H9 (cell line): ENCODE data around the gene SOX14. TPM values are rescaled to one million over a fixed set of nuclear protein-coding genes. Genes with fewer than 3 reads are reported as not detected.

Experiments
- DNase-seq: peaks from one replicate; pipeline ENCODE4 v3.0.0-alpha.2; 2017
- H2AFZ ChIP-seq: one replicate; pipeline ENCODE4 v1.6.1; 2013; ENCODE audit warnings: mild to moderate bottlenecking, low read length, control low read depth, moderate library complexity
- H2AK5ac ChIP-seq: 2 replicates; pipeline ENCODE4 v1.6.1; 2013; ENCODE audit warnings: low read length, control low read depth, mixed read lengths; ENCODE audit not compliant: insufficient read length
- H2BK120ac ChIP-seq: one replicate; pipeline ENCODE4 v1.6.1; 2013; ENCODE audit warnings: low read depth, mild to moderate bottlenecking, low read length, control low read depth, inconsistent platforms; ENCODE audit not compliant: poor library complexity, severe bottlenecking
- H2BK12ac ChIP-seq: 2 replicates; pipeline ENCODE4 v1.6.1; 2013; ENCODE audit warnings: low read length, control low read depth, mixed read lengths, low read depth; ENCODE audit not compliant: insufficient read length
- H2BK15ac ChIP-seq: 2 replicates; pipeline ENCODE4 v1.6.1; 2013; ENCODE audit warnings: low read depth, low read length, control low read depth
- H2BK20ac ChIP-seq: one replicate; pipeline ENCODE4 v1.6.1; 2013; ENCODE audit warnings: low read depth, mild to moderate bottlenecking, low read length, control low read depth, inconsistent platforms; ENCODE audit not compliant: poor library complexity, severe bottlenecking
- H2BK5ac ChIP-seq: 2 replicates; pipeline ENCODE4 v1.6.1; 2013; ENCODE audit warnings: low read length, control low read depth, mixed read lengths; ENCODE audit not compliant: insufficient read length
- H3K14ac ChIP-seq: 2 replicates; pipeline ENCODE4 v1.6.1; 2013; ENCODE audit warnings: low read length, control low read depth; ENCODE audit not compliant: insufficient read depth
- H3K18ac ChIP-seq: 2 replicates; pipeline ENCODE4 v1.6.1; 2013; ENCODE audit warnings: low read depth, mild to moderate bottlenecking, mixed read lengths, low read length, control low read depth; ENCODE audit not compliant: insufficient read length
- H3K23ac ChIP-seq: 2 replicates; pipeline ENCODE4 v1.6.1; 2013; ENCODE audit warnings: low read length, control low read depth, mixed read lengths, low read depth; ENCODE audit not compliant: insufficient read length
- H3K23me2 ChIP-seq: 2 replicates; pipeline ENCODE4 v1.6.1; 2013; ENCODE audit warnings: low read depth, mild to moderate bottlenecking, mixed read lengths, low read length, control low read depth; ENCODE audit not compliant: insufficient read length, poor library complexity, severe bottlenecking
- H3K27ac ChIP-seq: 2 replicates; pipeline ENCODE4 v1.5.1; 2013; ENCODE audit warnings: low read length, control low read depth, mixed read lengths, low read depth; ENCODE audit not compliant: insufficient read length
- H3K27me3 ChIP-seq: 2 replicates; pipeline ENCODE4 v1.6.1; 2013; ENCODE audit warnings: low read length, control low read depth, inconsistent platforms; ENCODE audit not compliant: insufficient read depth
- H3K4ac ChIP-seq: 2 replicates; pipeline ENCODE4 v1.6.1; 2013; ENCODE audit warnings: low read depth, mild to moderate bottlenecking, control low read depth, inconsistent platforms, low read length, moderate library complexity
- H3K4me1 ChIP-seq: 2 replicates; pipeline ENCODE4 v1.6.1; 2013; ENCODE audit warnings: low read length, control low read depth, inconsistent platforms; ENCODE audit not compliant: insufficient read depth
- H3K4me2 ChIP-seq: 2 replicates; pipeline ENCODE4 v1.6.1; 2013; ENCODE audit warnings: low read length, control low read depth, mixed read lengths; ENCODE audit not compliant: insufficient read length, insufficient read depth
- H3K56ac ChIP-seq: 2 replicates; pipeline ENCODE4 v1.6.1; 2013; ENCODE audit warnings: low read depth, mild to moderate bottlenecking, mixed read lengths, low read length, control low read depth; ENCODE audit not compliant: insufficient read length
- H3K79me1 ChIP-seq: 2 replicates; pipeline ENCODE4 v1.6.1; 2013; ENCODE audit warnings: low read depth, mild to moderate bottlenecking, moderate library complexity, low read length, control low read depth, inconsistent platforms; ENCODE audit not compliant: insufficient read depth, poor library complexity, severe bottlenecking
- H3K79me2 ChIP-seq: 2 replicates; pipeline ENCODE4 v1.6.1; 2013; ENCODE audit warnings: low read length, control low read depth, inconsistent platforms; ENCODE audit not compliant: insufficient read depth
- H3K9ac ChIP-seq: 2 replicates; pipeline ENCODE4 v1.6.1; 2013; ENCODE audit warnings: low read length, control low read depth, mixed read lengths; ENCODE audit not compliant: insufficient read length; ENCODE audit errors: extremely low read depth
- H3K9me3 ChIP-seq: one replicate; pipeline ENCODE4 v1.6.1; 2013; ENCODE audit warnings: low read depth, low read length, inconsistent platforms; ENCODE audit not compliant: control insufficient read depth
- H3T11ph ChIP-seq: one replicate; pipeline ENCODE4 v1.6.1; 2013; ENCODE audit warnings: mild to moderate bottlenecking, low read length, control low read depth, inconsistent platforms
- H4K20me1 ChIP-seq: one replicate; pipeline ENCODE4 v1.6.1; 2013; ENCODE audit not compliant: control insufficient read depth, insufficient read length, insufficient read depth
- H4K5ac ChIP-seq: 2 replicates; pipeline ENCODE4 v1.6.1; 2013; ENCODE audit warnings: low read depth, mild to moderate bottlenecking, mixed read lengths, low read length, control low read depth; ENCODE audit not compliant: insufficient read length
- H4K8ac ChIP-seq: replicated peaks from 2 replicates; pipeline ENCODE4 v1.6.1; 2013; ENCODE audit warnings: low read length, control low read depth, mixed read lengths, low read depth; ENCODE audit not compliant: insufficient read length
- H4K91ac ChIP-seq: 2 replicates; pipeline ENCODE4 v1.6.1; 2013; ENCODE audit warnings: low read depth, mild to moderate bottlenecking, moderate library complexity, mixed read lengths, low read length, control low read depth; ENCODE audit not compliant: insufficient read length
- H3K27ac Mint-ChIP-seq, 3 experiments: 2 replicates in 2 of 3; 3 replicates in 1 of 3; pipeline ENCODE4 v1.8.0; 2020 to 2021; ENCODE audit warnings: mixed read lengths in 3 of 3, mild to moderate bottlenecking in 1 of 3, moderate library complexity in 1 of 3
- H3K27me3 Mint-ChIP-seq: 2 replicates; pipeline ENCODE4 v1.8.0; 2021; ENCODE audit warnings: low read depth, mild to moderate bottlenecking, moderate library complexity, mixed read lengths
- H3K36me3 Mint-ChIP-seq, 3 experiments: 2 replicates in 2 of 3; 3 replicates in 1 of 3; pipeline ENCODE4 v1.8.0; 2020 to 2021; ENCODE audit warnings: low read depth in 3 of 3, mixed read lengths in 3 of 3; ENCODE audit not compliant: insufficient read depth in 1 of 3
- H3K4me1 Mint-ChIP-seq, 2 experiments: 2 replicates each; pipeline ENCODE4 v1.8.0; 2020; ENCODE audit warnings: mixed read lengths in 2 of 2
- H3K4me3 Mint-ChIP-seq, 2 experiments: 2 replicates in 1 of 2; 3 replicates in 1 of 2; pipeline ENCODE4 v1.8.0; 2020 to 2021; ENCODE audit warnings: mild to moderate bottlenecking in 2 of 2, mixed read lengths in 2 of 2, moderate library complexity in 1 of 2
- H3K9me3 Mint-ChIP-seq, 2 experiments: 2 replicates in 1 of 2; 3 replicates in 1 of 2; pipeline ENCODE4 v1.8.0; 2020; ENCODE audit warnings: mild to moderate bottlenecking in 2 of 2, mixed read lengths in 2 of 2, moderate library complexity in 1 of 2
- WGBS: extraction: QIAGEN DNeasy Blood & Tissue Kit; methylation state at CpG from one replicate; pipeline ENCODE4 v1.1.7; 2013; ENCODE audit warnings: missing lambda C conversion rate, low lambda C conversion rate, mixed read lengths; ENCODE audit not compliant: insufficient read length; ENCODE audit errors: extremely low coverage; 5-methylcytosine and 5-hydroxymethylcytosine counted together
- total RNA-seq: library from RNA; stranded (reverse); gene quantifications from 2 replicates; pipeline ENCODE4 v1.2.1, GENCODE V29; 2021
- TF ChIP-seq, protein P1 (sequence below): fragments of 200-600 bp; sonication (generic); conservative IDR thresholded peaks from 3 replicates; pipeline ENCODE4 v1.8.0; 2021; ENCODE audit warnings: antibody characterized with exemption, mild to moderate bottlenecking

SOX14 gene
- total RNA-seq, 1 experiment from 2014 or later = 0.57 TPM

- peaks cover 98% of the 10 kb centered on the region for H3K27me3 Mint-ChIP-seq
- no peak overlapping the region for H2BK20ac ChIP-seq
- H3K27me3 ChIP-seq = peaks cover 60% of the 10 kb centered on the region
- no peak overlapping the region for H3K23ac ChIP-seq
- no peak overlapping the region for H4K8ac ChIP-seq
- no peak overlapping the region for H3K9ac ChIP-seq
- H3K4ac ChIP-seq = no peak overlapping the region
- H3K14ac ChIP-seq = no peak overlapping the region
- H2BK120ac ChIP-seq = no peak overlapping the region
- H3K79me2 ChIP-seq = no peaks in the 10 kb centered on the region
- H3K4me2 ChIP-seq = peak overlapping the region; percentile 43
- no peaks in the 10 kb centered on the region; a peak in 1 of 7 replicates for H3K36me3 Mint-ChIP-seq
- H3K4me3 Mint-ChIP-seq = peak overlapping the region; percentile 10 to 72; a peak in 4 of 5 replicates
- no peak overlapping the region for H2AFZ ChIP-seq
- H3K79me1 ChIP-seq = no peaks in the 10 kb centered on the region
- H3K4me1 Mint-ChIP-seq = peaks cover 43 to 52% of the 10 kb centered on the region in 2 experiments
- H4K5ac ChIP-seq = no peak overlapping the region
- H3K27ac ChIP-seq = no peak overlapping the region
- H3K18ac ChIP-seq = no peak overlapping the region
- H3K9me3 Mint-ChIP-seq = peaks cover 0 to 3% of the 10 kb centered on the region in 2 experiments; a peak in 3 of 5 replicates
- H4K91ac ChIP-seq = no peak overlapping the region
- H3T11ph ChIP-seq = no peak overlapping the region
- peaks cover 3% of the 10 kb centered on the region for H4K20me1 ChIP-seq
- no peak overlapping the region for H3K56ac ChIP-seq
- H3K23me2 ChIP-seq = peaks cover 9% of the 10 kb centered on the region
- H3K9me3 ChIP-seq = no peaks in the 10 kb centered on the region
- TF ChIP-seq, protein P1, sequence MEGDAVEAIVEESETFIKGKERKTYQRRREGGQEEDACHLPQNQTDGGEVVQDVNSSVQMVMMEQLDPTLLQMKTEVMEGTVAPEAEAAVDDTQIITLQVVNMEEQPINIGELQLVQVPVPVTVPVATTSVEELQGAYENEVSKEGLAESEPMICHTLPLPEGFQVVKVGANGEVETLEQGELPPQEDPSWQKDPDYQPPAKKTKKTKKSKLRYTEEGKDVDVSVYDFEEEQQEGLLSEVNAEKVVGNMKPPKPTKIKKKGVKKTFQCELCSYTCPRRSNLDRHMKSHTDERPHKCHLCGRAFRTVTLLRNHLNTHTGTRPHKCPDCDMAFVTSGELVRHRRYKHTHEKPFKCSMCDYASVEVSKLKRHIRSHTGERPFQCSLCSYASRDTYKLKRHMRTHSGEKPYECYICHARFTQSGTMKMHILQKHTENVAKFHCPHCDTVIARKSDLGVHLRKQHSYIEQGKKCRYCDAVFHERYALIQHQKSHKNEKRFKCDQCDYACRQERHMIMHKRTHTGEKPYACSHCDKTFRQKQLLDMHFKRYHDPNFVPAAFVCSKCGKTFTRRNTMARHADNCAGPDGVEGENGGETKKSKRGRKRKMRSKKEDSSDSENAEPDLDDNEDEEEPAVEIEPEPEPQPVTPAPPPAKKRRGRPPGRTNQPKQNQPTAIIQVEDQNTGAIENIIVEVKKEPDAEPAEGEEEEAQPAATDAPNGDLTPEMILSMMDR = no peak
- H2BK15ac ChIP-seq = no peak overlapping the region
- no peak overlapping the region for H2AK5ac ChIP-seq
- peak; percentile 60 for DNase-seq
- H2BK5ac ChIP-seq = no peak overlapping the region
- no peaks in the 10 kb centered on the region for H3K4me1 ChIP-seq
- WGBS = no CpG with 5 or more reads among the region's 28 CpGs
- no peak overlapping the region for H3K27ac Mint-ChIP-seq
- H2BK12ac ChIP-seq = no peak overlapping the region
Observed at GRCh38 chr3:137760341-137761098, 3.6 kb upstream of the SOX14 start.
